OCI-LY7 (cell line): ENCODE data around the gene TNFRSF8.

Source experiments
- EZH2phosphoT487 ChIP-seq: fragments of 200-600 bp; sonication (generic); IDR thresholded peaks from 2 replicates; pipeline ENCODE4 v1.6.1; 2018; ENCODE audit warnings: low read depth, borderline replicate concordance, mild to moderate bottlenecking, mixed run types, antibody characterized with exemption, low read length, moderate library complexity, mixed read lengths
- TF ChIP-seq, protein P1 (sequence below): fragments of 200-600 bp; sonication (generic); conservative IDR thresholded peaks from 2 replicates; pipeline ENCODE4 v1.5.1; 2014; ENCODE audit warnings: mild to moderate bottlenecking, antibody characterized with exemption, low read length, moderate library complexity, mixed read lengths

DNA sequence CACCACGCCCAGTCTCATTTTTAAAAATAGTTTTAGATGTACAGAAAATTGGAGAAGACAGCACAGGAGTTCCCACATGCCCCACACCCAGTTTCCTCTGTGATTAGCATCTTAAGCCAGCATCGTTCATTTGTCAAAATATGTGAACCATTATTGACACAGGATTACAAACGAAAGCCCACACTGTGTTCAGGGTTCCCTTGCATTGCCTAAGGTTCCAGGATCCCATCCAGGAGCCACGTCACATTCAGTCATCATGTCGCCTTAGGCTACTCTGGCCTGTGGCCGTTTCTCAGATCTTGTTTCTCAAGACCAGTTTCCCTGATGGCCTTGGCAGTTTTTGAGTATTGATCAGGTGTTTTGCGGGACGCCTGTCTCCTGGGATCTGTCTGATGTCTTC lies 69.0 kb downstream of the TNFRSF8 start:
- TF ChIP-seq, protein P1, sequence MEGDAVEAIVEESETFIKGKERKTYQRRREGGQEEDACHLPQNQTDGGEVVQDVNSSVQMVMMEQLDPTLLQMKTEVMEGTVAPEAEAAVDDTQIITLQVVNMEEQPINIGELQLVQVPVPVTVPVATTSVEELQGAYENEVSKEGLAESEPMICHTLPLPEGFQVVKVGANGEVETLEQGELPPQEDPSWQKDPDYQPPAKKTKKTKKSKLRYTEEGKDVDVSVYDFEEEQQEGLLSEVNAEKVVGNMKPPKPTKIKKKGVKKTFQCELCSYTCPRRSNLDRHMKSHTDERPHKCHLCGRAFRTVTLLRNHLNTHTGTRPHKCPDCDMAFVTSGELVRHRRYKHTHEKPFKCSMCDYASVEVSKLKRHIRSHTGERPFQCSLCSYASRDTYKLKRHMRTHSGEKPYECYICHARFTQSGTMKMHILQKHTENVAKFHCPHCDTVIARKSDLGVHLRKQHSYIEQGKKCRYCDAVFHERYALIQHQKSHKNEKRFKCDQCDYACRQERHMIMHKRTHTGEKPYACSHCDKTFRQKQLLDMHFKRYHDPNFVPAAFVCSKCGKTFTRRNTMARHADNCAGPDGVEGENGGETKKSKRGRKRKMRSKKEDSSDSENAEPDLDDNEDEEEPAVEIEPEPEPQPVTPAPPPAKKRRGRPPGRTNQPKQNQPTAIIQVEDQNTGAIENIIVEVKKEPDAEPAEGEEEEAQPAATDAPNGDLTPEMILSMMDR = no peak
- no peak for TF ChIP-seq EZH2phosphoT487
